Measurements from ENCODE around the gene TBC1D5. TPM values are rescaled to one million over a fixed set of nuclear protein-coding genes. Genes with fewer than 3 reads are reported as not detected.

TBC1D5 gene
- total RNA-seq, 1 experiment from 2014 or later = 33.9 TPM

DNA sequence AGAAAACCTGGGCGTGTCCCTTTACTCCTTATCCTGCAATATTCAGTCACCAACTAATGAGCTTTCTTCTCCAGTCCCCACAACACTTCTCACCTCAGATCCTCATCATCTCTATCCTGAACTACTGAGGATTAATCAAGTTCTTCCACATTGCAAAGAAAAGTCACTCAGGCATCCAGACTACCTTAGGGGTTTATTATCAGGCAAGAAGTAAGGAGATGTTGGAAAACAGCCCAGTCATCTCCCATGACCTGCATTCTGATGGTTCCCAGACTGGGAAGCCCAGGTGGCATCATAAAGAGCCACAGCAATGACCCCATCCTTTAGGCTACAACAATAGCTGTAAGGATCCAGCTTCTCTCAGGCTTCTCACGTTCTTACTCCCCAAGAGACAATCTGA, 3.5 kb upstream of the TBC1D5 start (continued):
- TF ChIP-seq ZBTB33 (IDR thresholded peaks at IDR 0.05; ENCODE audit: extremely low read depth, insufficient replicate concordance, low read length) (no peak), ZFX (IDR thresholded peaks at IDR 0.05) (no peak), RAD21 (IDR thresholded peaks at IDR 0.05; ENCODE audit: low read depth) (no peak), JUND (IDR thresholded peaks at IDR 0.05) (no peak), ATF3 (IDR thresholded peaks at IDR 0.05) (no peak), EGR1 (IDR thresholded peaks at IDR 0.05; ENCODE audit: low read depth) (no peak), SRF (IDR thresholded peaks at IDR 0.05; ENCODE audit: low read depth) (no peak)

DNA sequence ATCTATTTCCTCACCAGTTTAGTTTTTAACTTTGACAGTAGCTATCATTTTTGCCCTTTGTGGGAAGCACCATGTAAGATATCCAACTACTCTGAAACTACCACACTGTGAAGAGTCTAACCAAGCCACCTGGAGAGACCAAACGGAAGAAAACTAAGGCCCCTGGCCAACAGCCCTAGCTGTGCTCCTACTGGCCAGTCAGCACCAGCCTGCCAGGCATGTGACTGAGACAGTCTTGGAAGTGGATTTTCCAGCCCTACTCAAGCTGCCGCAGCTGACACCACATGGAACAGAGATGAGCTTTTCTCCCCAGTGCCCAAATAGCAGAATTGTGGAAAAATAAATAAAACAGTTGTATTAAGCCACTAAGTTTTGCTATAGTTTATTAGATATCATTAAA, 2.9 kb upstream of the TBC1D5 start:
- H3K27ac ChIP-seq (ENCODE audit: low read depth, low read length) = no peak overlapping the region
- no TSS peak for BruUV-seq (replicated peaks)
- ChIA-PET POLR2A (no interaction called here), RAD21 (ENCODE audit: low non-redundant PET in 1 of 2, low total read pairs in 2 of 2, uncharacterized antibody in 2 of 2, unreplicated experiment in 2 of 2) (interaction anchor here in 1 of 2 experiments (0.9 kb wide), 1 partner anchor 140 kb away, joined by 5 read pairs; no protein-coding TSS in a partner anchor), CTCF (no interaction called here)
- intact Hi-C loops (cut with micrococcal nuclease) = no loop called here
- H3K9me3 ChIP-seq (ENCODE audit: control insufficient read depth in 1 of 2, insufficient read depth in 1 of 2, low read depth in 1 of 2, low read length in 2 of 2) = no peaks in the 10 kb centered on the region
- ATAC-seq (no peak), DNase-seq (ENCODE audit: low read depth, low spot score) (no peak)
- H3K79me2 ChIP-seq (ENCODE audit: insufficient read depth, low read length) = peaks cover 14% of the 10 kb centered on the region
- no peaks in the 10 kb centered on the region for H4K20me1 ChIP-seq (ENCODE audit: insufficient read depth)
- no peaks in the 10 kb centered on the region for H3K9me2 ChIP-seq (ENCODE audit: insufficient read depth)
- no peak overlapping the region for H3K9ac ChIP-seq (ENCODE audit: low read length)
- H3K4me3 ChIP-seq (replicated peaks in 1 of 2; ENCODE audit: low read depth in 1 of 2, low read length in 2 of 2) = no peak overlapping the region
- TF ChIP-seq SRF (IDR thresholded peaks at IDR 0.05; ENCODE audit: low read depth) (no peak), ELF1 (IDR thresholded peaks at IDR 0.05; ENCODE audit: borderline replicate concordance, low read depth) (no peak), JUND (IDR thresholded peaks at IDR 0.05) (no peak), EGR1 (IDR thresholded peaks at IDR 0.05; ENCODE audit: low read depth) (no peak), YY1 (IDR thresholded peaks at IDR 0.05; ENCODE audit: extremely low read depth, insufficient replicate concordance, low read depth, low read length) (no peak), CEBPB (IDR thresholded peaks at IDR 0.05; ENCODE audit: low read depth) (no peak), FOSL1 (IDR thresholded peaks at IDR 0.05; ENCODE audit: low read depth) (no peak), POLR2AphosphoS5 (IDR thresholded peaks at IDR 0.05; ENCODE audit: low read depth, low read length) (no peak), ZBTB33 (IDR thresholded peaks at IDR 0.05; ENCODE audit: extremely low read depth, insufficient replicate concordance, low read length) (no peak), CBX3 (IDR thresholded peaks at IDR 0.05; ENCODE audit: low read depth) (no peak), TCF7L2 (IDR thresholded peaks at IDR 0.05; ENCODE audit: borderline replicate concordance, extremely low read depth, insufficient read depth, insufficient read length) (no peak), SP1 (IDR thresholded peaks at IDR 0.05; ENCODE audit: low read depth) (no peak), EZH2phosphoT487 (IDR thresholded peaks at IDR 0.05; ENCODE audit: borderline replicate concordance) (no peak), ZNF274 (IDR thresholded peaks at IDR 0.05; ENCODE audit: low read depth, low read length) (no peak)
- H3K27me3 ChIP-seq (ENCODE audit: insufficient read depth, low read length) = no peaks in the 10 kb centered on the region
- no peaks in the 10 kb centered on the region for H3K36me3 ChIP-seq (ENCODE audit: control insufficient read depth in 1 of 2, insufficient read depth in 2 of 2, low read length in 2 of 2)
- H3K4me1 ChIP-seq (ENCODE audit: control insufficient read depth in 1 of 2, insufficient read depth in 2 of 2, low read length in 2 of 2) = peaks cover 9 to 19% of the 10 kb centered on the region in 2 experiments; a peak in 2 of 4 replicates
- H2AFZ ChIP-seq (ENCODE audit: low read depth, low read length, poor library complexity, severe bottlenecking) = no peak overlapping the region
- H3K4me2 ChIP-seq (ENCODE audit: low read length) = no peak overlapping the region

Data from HCT116 (cell line).